ENCODE measurements around the gene ACER1.

ACER1 gene, protein sequence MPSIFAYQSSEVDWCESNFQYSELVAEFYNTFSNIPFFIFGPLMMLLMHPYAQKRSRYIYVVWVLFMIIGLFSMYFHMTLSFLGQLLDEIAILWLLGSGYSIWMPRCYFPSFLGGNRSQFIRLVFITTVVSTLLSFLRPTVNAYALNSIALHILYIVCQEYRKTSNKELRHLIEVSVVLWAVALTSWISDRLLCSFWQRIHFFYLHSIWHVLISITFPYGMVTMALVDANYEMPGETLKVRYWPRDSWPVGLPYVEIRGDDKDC

DNA sequence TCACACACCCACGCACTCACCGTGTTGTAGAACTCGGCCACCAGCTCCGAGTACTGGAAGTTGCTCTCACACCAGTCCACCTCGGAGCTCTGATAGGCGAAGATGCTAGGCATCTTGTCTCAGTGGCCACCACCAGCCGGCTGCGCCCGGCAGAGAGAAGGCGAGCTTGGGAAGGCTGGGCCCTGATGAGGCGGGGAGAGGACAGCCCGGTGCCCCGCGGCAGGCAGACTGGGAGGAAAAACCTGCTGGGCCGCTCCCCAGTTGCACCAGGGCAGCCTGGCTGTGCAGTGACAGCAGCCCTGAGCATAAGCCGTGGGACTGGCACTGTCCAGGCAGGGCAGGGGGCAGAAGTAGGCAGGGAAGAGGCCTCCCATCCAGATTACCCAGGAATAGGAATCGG lies at the start of gene ACER1:
Gene ACER1 (minus strand): TSS at position 174 of the 400 bp plus-strand sequence. CDS start 61 bp downstream, at position 113.
- Mint-ChIP-seq H3K4me1 (no peaks in the 10 kb centered on the region), H3K27me3 (no peaks in the 10 kb centered on the region), H3K36me3 (no peaks in the 10 kb centered on the region), H3K4me3 (no peak within 1 kb of the TSS), H3K9me3 (no peaks in the 10 kb centered on the region), H3K27ac (no peak within 1 kb of the TSS)

DNA sequence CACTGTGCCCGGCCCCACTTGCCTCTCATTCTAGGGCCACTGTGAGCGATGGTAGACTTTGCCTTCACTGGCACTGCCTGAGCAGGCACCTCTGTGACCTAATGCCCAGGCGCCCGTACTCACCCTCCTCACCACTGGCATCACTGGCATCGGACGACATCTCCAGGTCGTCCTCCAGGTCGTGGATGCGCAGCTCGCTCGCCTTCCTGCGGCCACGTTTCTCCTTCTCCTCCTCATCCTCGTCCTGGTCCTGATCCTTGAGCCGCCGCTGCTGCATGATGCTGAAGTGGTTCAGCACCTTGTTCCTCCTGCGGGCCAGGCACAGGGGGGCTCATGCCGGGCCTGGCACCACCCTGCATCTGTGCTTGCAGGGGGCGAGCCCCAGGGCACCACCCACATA lies 49.8 kb upstream of the ACER1 start:
- Mint-ChIP-seq H3K4me3 (no peak overlapping the region), H3K9me3 (no peaks in the 10 kb centered on the region), H3K27ac (peak overlapping the region; percentile 41), H3K36me3 (peaks cover 13% of the 10 kb centered on the region), H3K27me3 (no peaks in the 10 kb centered on the region), H3K4me1 (peaks cover under 1% of the 10 kb centered on the region)

DNA sequence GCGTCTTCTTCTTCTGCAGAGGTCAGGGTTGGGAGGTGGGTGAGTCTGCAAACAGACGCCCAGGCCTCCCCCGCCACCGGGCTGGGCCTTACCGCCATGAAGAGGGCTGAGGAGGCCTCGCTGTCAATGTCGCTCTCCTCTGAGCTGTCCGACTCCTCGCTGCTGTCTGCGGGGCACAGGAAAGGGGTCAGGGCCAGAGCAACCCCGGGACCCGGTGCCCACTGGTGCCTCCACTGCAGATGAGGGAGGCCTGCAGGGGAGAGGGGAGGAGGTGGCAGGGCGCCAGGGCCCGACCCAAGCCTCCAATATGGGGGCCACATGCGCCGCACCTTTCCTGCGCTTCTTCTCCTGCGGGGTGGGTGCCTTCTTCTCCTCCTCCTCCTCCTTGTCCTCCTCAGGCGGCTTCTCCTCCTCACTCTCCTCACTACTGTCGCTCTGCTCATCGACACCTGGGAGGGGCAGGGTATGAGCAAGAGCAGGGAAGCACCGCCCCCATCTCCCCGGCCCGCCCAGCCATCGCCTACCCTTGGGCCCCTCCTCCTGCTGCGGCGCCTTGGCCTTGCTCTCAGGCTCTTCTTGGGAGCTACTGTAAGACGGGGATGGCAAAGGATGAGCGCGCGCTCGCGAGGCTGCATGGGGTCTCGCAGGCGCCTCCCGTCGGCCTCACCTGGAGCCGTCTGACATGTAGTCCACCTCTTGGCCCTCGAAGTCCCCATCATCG lies 47.8 kb upstream of the ACER1 start:
- no peaks in the 10 kb centered on the region for H3K4me1 Mint-ChIP-seq
- H3K36me3 Mint-ChIP-seq: peaks cover 12% of the 10 kb centered on the region
- H3K9me3 Mint-ChIP-seq: no peaks in the 10 kb centered on the region
- H3K27ac Mint-ChIP-seq: no peak overlapping the region
- no peaks in the 10 kb centered on the region for H3K27me3 Mint-ChIP-seq
- no peak overlapping the region for H3K4me3 Mint-ChIP-seq

DNA sequence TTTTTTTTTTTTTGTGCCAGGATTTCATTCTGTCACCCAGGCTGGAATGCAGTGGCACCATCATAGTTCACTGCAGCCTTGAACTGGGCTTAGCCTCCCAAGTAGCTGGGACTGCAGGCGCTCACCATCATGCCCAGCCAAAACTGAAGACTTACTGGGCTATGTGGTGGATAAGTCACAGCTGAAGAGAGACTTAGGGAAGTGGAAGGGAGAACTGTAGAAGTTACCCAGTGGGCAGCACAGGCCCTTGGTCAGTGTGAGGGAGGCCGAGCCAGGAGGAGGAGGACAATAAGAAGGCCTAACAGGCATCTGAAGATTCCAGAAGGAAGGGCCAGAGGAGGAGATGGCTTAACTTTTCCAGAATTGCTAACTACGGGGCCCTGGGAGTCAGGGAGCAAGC lies 46.3 kb upstream of the ACER1 start:
- H3K9me3 Mint-ChIP-seq: no peaks in the 10 kb centered on the region
- no peaks in the 10 kb centered on the region for H3K4me1 Mint-ChIP-seq
- H3K27me3 Mint-ChIP-seq: no peaks in the 10 kb centered on the region
- peaks cover 12% of the 10 kb centered on the region for H3K36me3 Mint-ChIP-seq
- no peak overlapping the region for H3K4me3 Mint-ChIP-seq
- H3K27ac Mint-ChIP-seq: no peak overlapping the region

DNA sequence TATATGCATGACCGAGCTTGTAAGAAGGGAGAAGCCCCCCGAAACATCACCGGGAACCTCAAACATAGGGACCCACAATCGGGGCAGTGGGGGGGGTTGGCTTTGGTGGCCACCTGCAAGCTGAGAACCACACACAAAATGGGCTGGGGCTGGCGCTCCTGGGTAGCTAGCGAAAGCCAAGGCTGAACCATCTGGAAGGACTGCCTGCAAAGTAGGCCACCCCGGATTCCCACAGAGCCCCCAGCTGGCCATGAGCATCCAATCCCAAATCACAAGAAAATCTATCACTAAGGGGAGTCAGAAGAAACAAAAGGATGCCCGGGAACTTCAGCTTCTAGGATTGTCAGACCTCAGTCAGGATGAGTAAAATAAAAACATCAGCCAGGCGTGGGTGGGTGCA lies 45.1 kb upstream of the ACER1 start:
- H3K36me3 Mint-ChIP-seq: peaks cover 12% of the 10 kb centered on the region
- no peak overlapping the region for H3K4me3 Mint-ChIP-seq
- no peaks in the 10 kb centered on the region for H3K9me3 Mint-ChIP-seq
- no peaks in the 10 kb centered on the region for H3K27me3 Mint-ChIP-seq
- H3K4me1 Mint-ChIP-seq: peaks cover 4% of the 10 kb centered on the region
- H3K27ac Mint-ChIP-seq: no peak overlapping the region

DNA sequence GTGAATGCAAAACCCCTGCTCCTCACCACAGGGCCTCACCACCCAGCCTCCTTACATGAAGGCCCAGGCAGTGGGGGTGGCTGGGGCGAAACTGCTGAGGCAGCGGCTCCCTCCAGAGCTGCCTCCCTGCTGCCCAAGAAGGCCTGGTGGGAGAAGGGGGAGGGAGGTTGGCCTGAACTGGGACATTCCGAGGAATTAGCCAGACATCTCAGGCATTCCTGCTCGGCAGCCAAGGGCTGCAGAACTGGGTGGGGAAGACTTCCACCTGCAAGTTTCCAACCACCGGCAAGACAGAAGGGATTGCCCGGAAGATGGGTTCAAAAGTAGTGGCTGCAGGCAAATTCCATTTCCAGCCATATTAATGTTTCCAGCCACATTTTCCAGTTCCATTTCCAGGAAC lies 44.6 kb upstream of the ACER1 start:
- Mint-ChIP-seq H3K36me3 (peaks cover 10% of the 10 kb centered on the region), H3K4me3 (no peak overlapping the region), H3K27ac (no peak overlapping the region), H3K27me3 (no peaks in the 10 kb centered on the region), H3K9me3 (no peaks in the 10 kb centered on the region), H3K4me1 (peaks cover 4% of the 10 kb centered on the region)

DNA sequence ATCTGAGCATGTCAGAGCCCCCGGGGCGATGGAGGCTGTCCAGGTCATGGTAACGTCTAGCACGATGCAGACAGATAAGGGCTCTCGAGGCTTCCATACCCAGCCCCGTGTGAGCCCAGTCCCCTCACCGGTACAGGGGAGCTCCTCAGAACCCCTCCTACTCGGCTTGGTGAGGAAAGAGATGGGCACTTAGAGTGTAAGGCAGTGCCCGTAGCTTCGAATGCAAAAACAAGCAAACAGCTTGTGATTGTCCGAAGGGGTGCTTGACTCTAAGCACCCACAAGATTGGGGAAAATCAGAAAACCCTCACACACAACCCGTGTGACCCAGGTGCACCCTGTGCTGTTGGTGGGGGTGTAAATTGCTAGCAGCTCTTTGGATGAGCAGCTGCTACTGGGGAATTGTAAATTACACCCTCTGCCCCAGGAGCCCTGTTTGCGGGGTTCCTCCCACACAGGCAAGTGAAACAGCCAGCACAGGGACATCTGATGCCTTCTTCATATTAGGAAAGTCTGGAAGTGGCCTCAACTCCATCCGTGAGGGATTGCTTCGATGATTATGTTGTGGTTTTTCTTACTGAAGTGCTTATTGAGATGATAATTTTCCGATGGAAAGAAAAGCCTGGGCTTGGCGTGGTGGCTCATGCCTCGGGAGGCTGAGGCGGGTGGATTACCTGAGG lies 43.2 kb upstream of the ACER1 start:
- Mint-ChIP-seq H3K4me1 (peaks cover 11% of the 10 kb centered on the region), H3K27me3 (no peaks in the 10 kb centered on the region), H3K9me3 (no peaks in the 10 kb centered on the region), H3K27ac (no peak overlapping the region), H3K4me3 (no peak overlapping the region), H3K36me3 (peaks cover 9% of the 10 kb centered on the region)

DNA sequence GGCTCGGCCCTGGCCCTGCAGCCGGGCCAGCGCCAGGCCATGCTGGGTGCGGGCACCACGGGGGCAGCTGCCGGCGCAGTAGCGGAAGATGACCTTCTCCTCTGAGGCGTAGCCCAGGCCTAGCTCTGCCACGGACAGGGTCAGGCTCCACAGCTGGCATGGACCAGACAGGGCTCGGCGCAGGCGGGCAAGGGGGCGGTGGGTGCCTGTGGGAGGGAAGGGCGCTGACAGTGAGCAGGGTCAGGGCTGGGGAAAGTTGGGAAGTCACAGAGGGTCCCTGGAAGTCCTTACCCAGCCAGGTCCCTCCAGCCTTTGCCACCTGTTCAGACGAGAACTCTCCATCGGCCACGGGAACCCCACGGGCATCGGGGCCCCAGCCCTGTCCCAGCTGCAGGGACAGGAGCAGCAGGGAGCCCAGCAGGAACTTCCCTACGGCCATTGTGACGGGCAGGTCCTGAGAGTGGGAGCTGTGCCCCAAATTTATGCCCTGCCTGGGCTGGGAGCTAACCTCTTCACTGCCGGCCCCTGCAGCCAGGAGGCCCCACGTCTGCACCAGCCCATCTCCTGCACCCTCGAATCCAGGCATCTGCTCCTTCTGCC lies 42.1 kb upstream of the ACER1 start, which contains the start of gene PSPN:
Gene PSPN (minus strand): TSS at position 523 of the 600 bp plus-strand sequence. CDS start 84 bp downstream, at position 439.
- Mint-ChIP-seq H3K27ac (no peak within 1 kb of the TSS), H3K27me3 (no peaks in the 10 kb centered on the region), H3K4me3 (no peak within 1 kb of the TSS), H3K9me3 (no peaks in the 10 kb centered on the region), H3K36me3 (peaks cover 7% of the 10 kb centered on the region), H3K4me1 (peaks cover 11% of the 10 kb centered on the region)

DNA sequence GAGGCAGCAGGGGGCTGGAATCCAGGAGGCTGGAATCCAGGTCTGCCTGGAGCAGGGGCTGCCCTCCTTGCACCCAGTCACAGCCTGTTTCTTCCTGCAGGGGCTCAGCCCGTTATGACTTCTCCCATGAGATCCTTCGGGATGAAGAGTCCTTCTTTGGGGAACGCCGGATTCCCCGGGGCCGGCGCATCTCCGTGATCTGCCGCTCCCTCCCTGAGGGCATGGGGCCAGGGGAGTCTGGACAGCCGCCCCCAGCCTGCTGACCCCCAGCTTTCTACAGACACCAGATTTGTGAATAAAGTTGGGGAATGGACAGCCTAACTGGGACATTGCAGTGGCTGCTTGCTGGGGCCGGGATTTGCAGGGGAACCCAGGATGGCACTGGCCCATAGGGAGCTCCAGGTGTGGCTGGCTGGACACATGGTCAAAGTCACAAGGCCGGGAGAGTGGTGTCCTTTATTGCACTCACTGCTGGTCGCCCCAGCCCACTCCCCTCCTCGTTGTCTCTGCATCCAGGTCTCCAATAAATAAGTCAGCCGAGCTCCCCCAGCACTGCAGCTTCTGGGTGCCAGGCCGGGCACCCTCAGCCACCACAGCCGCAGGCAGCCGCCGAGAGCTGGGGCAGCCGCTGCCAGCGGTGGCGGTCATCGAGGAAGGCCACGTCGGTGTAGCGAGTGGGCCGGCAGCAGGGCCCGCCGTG lies 41.4 kb upstream of the ACER1 start:
- Mint-ChIP-seq H3K27me3 (no peaks in the 10 kb centered on the region), H3K9me3 (no peaks in the 10 kb centered on the region), H3K36me3 (peaks cover 2% of the 10 kb centered on the region), H3K4me1 (peaks cover 13% of the 10 kb centered on the region), H3K4me3 (no peak overlapping the region), H3K27ac (no peak overlapping the region)

DNA sequence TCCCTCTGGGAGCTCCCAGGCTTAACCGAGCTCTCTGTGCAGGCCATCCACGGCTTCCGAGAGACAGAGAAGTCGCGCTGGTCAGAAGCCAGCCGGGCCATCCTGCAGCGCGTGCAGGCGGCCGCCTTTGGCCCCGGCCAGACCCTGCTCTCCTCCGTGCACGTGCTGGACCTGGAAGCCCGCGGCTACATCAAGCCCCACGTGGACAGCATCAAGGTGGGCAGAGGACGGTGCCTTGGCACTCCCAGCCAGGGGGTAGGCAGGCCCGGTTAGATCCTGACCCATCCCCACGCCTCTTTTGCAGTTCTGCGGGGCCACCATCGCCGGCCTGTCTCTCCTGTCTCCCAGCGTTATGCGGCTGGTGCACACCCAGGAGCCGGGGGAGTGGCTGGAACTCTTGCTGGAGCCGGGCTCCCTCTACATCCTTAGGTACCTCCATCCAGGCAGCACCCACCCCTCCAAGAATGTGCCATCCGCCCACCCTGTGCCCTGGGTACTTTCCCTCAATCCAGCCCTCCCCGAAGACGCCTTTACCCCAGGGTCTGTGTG lies 40.8 kb upstream of the ACER1 start:
- no peaks in the 10 kb centered on the region for H3K9me3 Mint-ChIP-seq
- peaks cover 19% of the 10 kb centered on the region for H3K4me1 Mint-ChIP-seq
- H3K36me3 Mint-ChIP-seq: peaks cover 2% of the 10 kb centered on the region
- H3K27ac Mint-ChIP-seq: no peak overlapping the region
- H3K27me3 Mint-ChIP-seq: no peaks in the 10 kb centered on the region
- H3K4me3 Mint-ChIP-seq: no peak overlapping the region

DNA sequence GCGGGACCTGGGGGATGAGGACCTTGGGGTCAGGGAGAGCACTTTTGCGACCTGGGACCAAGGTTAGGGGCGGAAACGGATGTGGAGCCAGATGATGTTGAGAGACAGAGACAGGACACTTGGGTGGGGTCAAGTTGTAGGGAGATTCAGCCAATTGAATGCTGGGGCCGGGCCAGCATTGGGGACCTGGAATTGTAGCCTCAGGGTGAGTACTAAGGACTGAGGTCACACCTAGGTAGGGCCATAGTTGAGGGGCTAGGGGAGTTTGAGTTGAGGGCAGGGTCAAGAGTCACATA lies 40.3 kb upstream of the ACER1 start:
- Mint-ChIP-seq H3K27me3 (no peaks in the 10 kb centered on the region), H3K9me3 (no peaks in the 10 kb centered on the region), H3K4me3 (peak overlapping the region; percentile 91), H3K27ac (peak overlapping the region; percentile 23), H3K4me1 (peaks cover 19% of the 10 kb centered on the region), H3K36me3 (peaks cover 4% of the 10 kb centered on the region)

DNA sequence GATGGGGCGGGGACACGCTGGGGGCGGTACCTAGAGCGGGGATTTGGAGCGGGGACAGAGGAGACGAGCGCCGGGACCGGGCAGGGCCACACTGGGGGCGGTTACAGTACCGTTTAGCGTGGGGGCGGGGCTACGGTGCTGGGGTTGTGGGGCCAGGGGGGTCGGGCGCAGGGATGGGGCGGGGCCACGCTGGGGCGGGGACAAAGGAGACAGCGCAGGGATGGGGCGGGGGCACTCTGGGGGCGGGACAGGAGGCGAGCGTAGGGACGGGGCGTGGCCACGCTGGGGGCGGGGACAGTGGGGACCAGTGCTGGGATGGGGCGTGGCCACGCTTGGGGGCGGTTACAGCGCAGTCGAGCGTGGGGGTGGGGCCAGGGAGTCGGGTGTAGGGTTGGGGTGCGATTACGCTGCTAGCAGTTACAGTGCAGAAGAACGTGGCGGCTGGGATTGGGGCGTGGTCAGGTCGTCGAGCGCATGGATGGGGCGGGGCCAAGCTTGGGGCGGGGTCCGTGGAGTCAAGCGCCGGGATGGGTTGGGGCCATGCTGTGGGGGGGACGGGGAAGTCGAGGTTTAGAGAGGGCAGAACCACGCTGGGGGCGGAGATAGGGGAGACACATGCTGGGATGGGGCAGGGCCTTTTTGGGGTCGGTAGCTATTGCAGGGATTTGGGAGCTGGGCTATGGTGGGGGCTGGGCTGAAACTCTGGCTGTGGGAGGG lies 39.8 kb upstream of the ACER1 start:
- peaks cover 19% of the 10 kb centered on the region for H3K4me1 Mint-ChIP-seq
- peaks cover 5% of the 10 kb centered on the region for H3K36me3 Mint-ChIP-seq
- H3K4me3 Mint-ChIP-seq: peak overlapping the region; percentile 91
- peak overlapping the region; percentile 91 for H3K27ac Mint-ChIP-seq
- H3K9me3 Mint-ChIP-seq: no peaks in the 10 kb centered on the region
- H3K27me3 Mint-ChIP-seq: no peaks in the 10 kb centered on the region

DNA sequence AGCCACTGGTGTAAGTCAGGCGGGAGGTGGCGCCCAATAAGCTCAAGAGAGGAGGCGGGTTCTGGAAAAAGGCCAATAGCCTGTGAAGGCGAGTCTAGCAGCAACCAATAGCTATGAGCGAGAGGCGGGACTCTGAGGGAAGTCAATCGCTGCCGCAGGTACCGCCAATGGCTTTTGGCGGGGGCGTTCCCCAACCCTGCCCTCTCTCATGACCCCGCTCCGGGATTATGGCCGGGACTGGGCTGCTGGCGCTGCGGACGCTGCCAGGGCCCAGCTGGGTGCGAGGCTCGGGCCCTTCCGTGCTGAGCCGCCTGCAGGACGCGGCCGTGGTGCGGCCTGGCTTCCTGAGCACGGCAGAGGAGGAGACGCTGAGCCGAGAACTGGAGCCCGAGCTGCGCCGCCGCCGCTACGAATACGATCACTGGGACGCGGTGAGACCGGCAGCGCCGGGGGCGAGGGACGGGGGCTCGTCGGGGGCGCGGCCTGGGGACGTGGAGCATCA lies 39.2 kb upstream of the ACER1 start, which contains the start of gene ALKBH7:
Gene ALKBH7 (plus strand): TSS at position 201 of the 502 bp plus-strand sequence. CDS start 27 bp downstream, at position 228.
- Mint-ChIP-seq H3K4me3 (peak within 1 kb of the TSS; percentile 91), H3K36me3 (peaks cover 5% of the 10 kb centered on the region), H3K9me3 (no peaks in the 10 kb centered on the region), H3K27ac (peak within 1 kb of the TSS; percentile 91), H3K4me1 (peaks cover 19% of the 10 kb centered on the region), H3K27me3 (no peaks in the 10 kb centered on the region)

DNA sequence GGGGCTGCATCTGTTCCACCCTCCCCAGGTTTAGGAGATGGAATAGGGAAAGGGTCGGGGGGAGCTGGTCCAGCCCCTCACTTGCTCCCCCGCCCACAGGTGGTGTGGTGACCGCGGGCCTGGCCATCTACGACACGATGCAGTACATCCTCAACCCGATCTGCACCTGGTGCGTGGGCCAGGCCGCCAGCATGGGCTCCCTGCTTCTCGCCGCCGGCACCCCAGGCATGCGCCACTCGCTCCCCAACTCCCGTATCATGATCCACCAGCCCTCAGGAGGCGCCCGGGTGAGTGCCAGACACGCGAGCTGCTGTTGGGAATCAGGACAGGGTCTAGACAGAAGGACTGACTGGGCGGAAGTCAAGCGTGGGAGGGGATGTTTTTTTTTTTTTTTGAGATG lies 30.9 kb upstream of the ACER1 start:
- Mint-ChIP-seq H3K4me1 (peaks cover 19% of the 10 kb centered on the region), H3K27me3 (no peaks in the 10 kb centered on the region), H3K9me3 (no peaks in the 10 kb centered on the region), H3K27ac (no peak overlapping the region), H3K36me3 (peaks cover 5% of the 10 kb centered on the region), H3K4me3 (peak overlapping the region; percentile 3)
